ENCODE results near the gene PACSIN2.

DNA sequence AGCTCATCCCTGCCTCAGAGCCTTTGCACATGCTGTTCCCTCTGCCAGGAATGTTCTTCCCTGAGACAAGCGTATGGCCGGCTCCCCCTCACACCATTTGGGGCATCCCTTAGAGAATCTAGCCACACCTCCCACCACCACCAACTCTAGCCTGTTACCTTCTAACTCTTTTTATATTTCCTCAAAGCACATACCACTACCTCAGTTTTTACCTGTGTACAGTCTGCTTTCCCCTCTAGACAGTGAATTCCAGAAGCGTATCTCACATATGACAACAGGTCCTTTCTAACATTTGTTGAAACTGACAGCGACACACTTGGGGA is 82.8 kb downstream of the PACSIN2 start:
- no peak for TF ChIP-seq POLR2A (IDR thresholded peaks at IDR 0.05; ENCODE audit: low read length)
- no peak for TF ChIP-seq MAX (IDR thresholded peaks at IDR 0.05)
- TF ChIP-seq CTCF (IDR thresholded peaks at IDR 0.05): no peak
- no peak for TF ChIP-seq RAD21 (conservative IDR thresholded peaks at IDR 0.05 in 1 of 2, IDR thresholded peaks at IDR 0.05 in 1 of 2)
- no peak for TF ChIP-seq CBX8 (IDR thresholded peaks at IDR 0.05)
- TF ChIP-seq CHD2 (IDR thresholded peaks at IDR 0.05; ENCODE audit: low read length, partially characterized antibody): no peak
- TF ChIP-seq JUNB (IDR thresholded peaks at IDR 0.05): no peak

Measured in A549 (cell line).